Cardiac muscle cell (in vitro differentiated cells and primary cell): ENCODE data around the gene PHF23. TPM values are rescaled to one million over a fixed set of nuclear protein-coding genes. Genes with fewer than 3 reads are reported as not detected.

Experiments used
- DNase-seq, 2 donors: peaks; one replicate each; pipeline versions ENCODE4 v3.0.0 to v3.0.0-alpha.2; 2010 to 2017; ENCODE audit warnings: low read depth in 1 of 2, low spot score in 1 of 2
- H3K27ac ChIP-seq: fragments of 200-600 bp; sonication (generic); 2 replicates; pipeline ENCODE4 v1.5.1; 2016
- H3K27me3 ChIP-seq: fragments of 200-600 bp; sonication (generic); 2 replicates; pipeline ENCODE4 v1.6.0; 2016; ENCODE audit warnings: control low read depth
- H3K36me3 ChIP-seq: fragments of 200-600 bp; sonication (generic); 2 replicates; pipeline ENCODE4 v1.5.1; 2016; ENCODE audit warnings: control low read depth
- H3K4me1 ChIP-seq: fragments of 200-600 bp; sonication (generic); 2 replicates; pipeline ENCODE4 v1.8.1; 2017; ENCODE audit warnings: low read depth, mild to moderate bottlenecking, mixed run types
- H3K4me3 ChIP-seq: fragments of 200-600 bp; sonication (generic); 2 replicates; pipeline ENCODE4 v1.5.1; 2016; ENCODE audit warnings: mild to moderate bottlenecking
- H3K9me3 ChIP-seq: fragments of 200-600 bp; sonication (generic); 2 replicates; pipeline ENCODE4 v1.5.1; 2017; ENCODE audit warnings: low read depth, mild to moderate bottlenecking, control low read depth
- polyA plus RNA-seq: library from polyadenylated mRNA; unstranded; fragments of >200 nt; fragmentation: Nextera tagmentation; extraction: Ambion mirVana; gene quantifications from 2 replicates; pipeline ENCODE4 v1.2.1, GENCODE V29; 2016
- total RNA-seq: library from RNA; depleted of rRNA; stranded (reverse); fragments of >200 nt; gene quantifications from 2 replicates; pipeline ENCODE4 v1.2.3, GENCODE V29; 2016
- TF ChIP-seq, protein P1 (sequence below): IDR thresholded peaks from 2 replicates; pipeline ENCODE4 v1.5.1; 2012; ENCODE audit warnings: low read depth, mild to moderate bottlenecking, low read length

PHF23 gene
- total and polyA plus RNA-seq, 2 experiments from 2014 or later: 57.7 to 65.0 TPM

DNA sequence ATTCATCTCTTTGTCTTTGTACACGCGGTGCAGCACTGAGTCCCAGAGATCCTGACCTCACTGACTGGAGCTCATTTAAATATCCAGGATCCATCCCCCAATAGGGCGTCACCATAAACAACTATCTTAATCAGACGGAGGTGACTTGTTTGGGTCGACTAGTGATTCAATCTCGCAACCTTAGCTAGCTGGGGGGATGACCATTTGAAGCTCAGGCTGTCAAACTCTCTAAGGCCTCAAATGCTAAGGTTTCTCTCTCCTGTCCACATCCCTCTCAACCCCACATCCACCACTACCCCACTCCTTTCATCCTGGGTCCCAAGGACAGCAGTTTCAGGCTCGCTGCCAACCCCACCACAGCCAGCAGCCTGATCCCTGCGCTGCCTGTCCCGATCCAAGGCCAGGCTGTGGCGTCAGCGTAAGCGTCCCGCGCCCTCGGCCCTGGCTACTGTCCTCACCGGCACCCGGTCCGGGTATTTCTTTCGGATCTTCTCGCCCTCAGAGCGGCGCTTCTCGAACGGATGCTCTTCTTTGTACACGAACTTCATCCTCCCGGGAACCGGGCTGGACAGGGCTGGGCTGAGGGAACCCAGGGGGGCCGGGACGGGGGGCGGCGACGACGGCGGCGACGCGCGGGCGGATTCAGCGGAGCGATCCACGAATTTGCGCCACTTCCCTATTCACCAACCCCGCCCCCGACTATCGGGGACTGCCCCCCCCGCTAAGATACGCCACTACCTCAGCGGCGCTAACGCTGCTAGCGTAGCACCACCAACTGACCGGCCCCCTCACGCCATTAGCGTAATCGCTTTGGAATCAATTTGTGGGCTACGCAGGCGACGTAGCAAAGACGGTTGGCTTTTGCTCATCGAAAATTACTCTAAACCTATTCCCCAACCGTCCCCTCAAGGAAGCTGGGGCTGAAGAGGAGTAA is 2.8 kb upstream of the PHF23 start, which contains the start of gene GABARAP:
TSS of gene GABARAP (minus strand) at position 667 of the 934 bp plus-strand sequence. CDS start at position 548, 119 bp downstream.
- H3K27ac ChIP-seq: peak within 1 kb of the TSS; percentile 98
- peaks cover 17% of the 10 kb centered on the region for H3K36me3 ChIP-seq
- peak within 1 kb of the TSS; percentile 72 for H3K4me3 ChIP-seq
- peak; percentile 95 for DNase-seq
- H3K4me1 ChIP-seq: peaks cover 18% of the 10 kb centered on the region
- no peaks in the 10 kb centered on the region for H3K9me3 ChIP-seq
- TF ChIP-seq, protein P1, sequence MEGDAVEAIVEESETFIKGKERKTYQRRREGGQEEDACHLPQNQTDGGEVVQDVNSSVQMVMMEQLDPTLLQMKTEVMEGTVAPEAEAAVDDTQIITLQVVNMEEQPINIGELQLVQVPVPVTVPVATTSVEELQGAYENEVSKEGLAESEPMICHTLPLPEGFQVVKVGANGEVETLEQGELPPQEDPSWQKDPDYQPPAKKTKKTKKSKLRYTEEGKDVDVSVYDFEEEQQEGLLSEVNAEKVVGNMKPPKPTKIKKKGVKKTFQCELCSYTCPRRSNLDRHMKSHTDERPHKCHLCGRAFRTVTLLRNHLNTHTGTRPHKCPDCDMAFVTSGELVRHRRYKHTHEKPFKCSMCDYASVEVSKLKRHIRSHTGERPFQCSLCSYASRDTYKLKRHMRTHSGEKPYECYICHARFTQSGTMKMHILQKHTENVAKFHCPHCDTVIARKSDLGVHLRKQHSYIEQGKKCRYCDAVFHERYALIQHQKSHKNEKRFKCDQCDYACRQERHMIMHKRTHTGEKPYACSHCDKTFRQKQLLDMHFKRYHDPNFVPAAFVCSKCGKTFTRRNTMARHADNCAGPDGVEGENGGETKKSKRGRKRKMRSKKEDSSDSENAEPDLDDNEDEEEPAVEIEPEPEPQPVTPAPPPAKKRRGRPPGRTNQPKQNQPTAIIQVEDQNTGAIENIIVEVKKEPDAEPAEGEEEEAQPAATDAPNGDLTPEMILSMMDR: no peak
- no peaks in the 10 kb centered on the region for H3K27me3 ChIP-seq

DNA sequence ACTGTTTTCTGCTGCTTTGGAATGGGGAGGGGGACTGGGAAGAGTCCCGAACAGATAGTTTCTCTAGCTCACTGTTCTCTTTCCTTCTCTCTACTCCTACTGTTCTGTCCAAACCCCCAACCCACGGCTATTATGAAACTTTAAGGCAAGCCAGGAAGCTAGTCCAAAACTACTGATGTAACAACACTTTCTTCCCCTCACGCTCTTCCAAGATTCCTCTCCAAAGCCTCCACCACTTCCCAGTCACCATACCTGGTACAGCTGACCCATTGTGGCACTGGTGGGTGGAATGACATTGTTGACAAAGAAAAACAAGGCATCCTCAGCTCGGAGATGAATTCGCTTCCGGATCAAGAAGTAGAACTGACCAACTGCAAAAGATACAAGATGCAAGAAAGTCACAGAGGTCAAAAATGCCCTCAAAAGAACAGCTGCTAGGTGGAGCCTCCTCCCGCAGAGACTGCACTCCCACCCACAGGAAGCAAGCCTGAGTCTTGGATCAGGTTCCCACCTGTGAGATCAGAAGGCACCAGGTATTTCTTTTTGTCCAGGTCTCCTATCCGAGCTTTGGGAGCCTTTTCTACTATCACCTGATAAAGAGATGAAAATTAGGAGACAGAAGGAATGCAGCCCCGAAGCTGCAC is 2.0 kb upstream of the PHF23 start:
- H3K4me1 ChIP-seq: peaks cover 18% of the 10 kb centered on the region
- H3K27me3 ChIP-seq: no peaks in the 10 kb centered on the region
- peak overlapping the region; percentile 98 for H3K27ac ChIP-seq
- H3K9me3 ChIP-seq: no peaks in the 10 kb centered on the region
- TF ChIP-seq, protein P1: no peak
- peaks cover 16% of the 10 kb centered on the region for H3K36me3 ChIP-seq
- DNase-seq: no peak
- peak overlapping the region; percentile 72 for H3K4me3 ChIP-seq

- DNase-seq: no peak
- Histone ChIP-seq H3K4me1 (peaks cover 18% of the 10 kb centered on the region), H3K36me3 (peaks cover 12% of the 10 kb centered on the region), H3K27ac (no peak overlapping the region), H3K27me3 (no peaks in the 10 kb centered on the region), H3K9me3 (no peaks in the 10 kb centered on the region), H3K4me3 (peak overlapping the region; percentile 19)
- TF ChIP-seq, protein P1: no peak
Measured at GRCh38 chr17:7240375-7240774, 1.1 kb upstream of the PHF23 start.

- Histone ChIP-seq H3K9me3 (no peaks in the 10 kb centered on the region), H3K27ac (peak overlapping the region; percentile 83), H3K4me3 (peak overlapping the region; percentile 96), H3K4me1 (peaks cover 23% of the 10 kb centered on the region), H3K36me3 (peaks cover 6% of the 10 kb centered on the region), H3K27me3 (no peaks in the 10 kb centered on the region)
- peak; percentile 39 to 46 for DNase-seq
- TF ChIP-seq, protein P1: no peak
Measured at GRCh38 chr17:7238420-7239090, 702 bp downstream of the PHF23 start.

DNA sequence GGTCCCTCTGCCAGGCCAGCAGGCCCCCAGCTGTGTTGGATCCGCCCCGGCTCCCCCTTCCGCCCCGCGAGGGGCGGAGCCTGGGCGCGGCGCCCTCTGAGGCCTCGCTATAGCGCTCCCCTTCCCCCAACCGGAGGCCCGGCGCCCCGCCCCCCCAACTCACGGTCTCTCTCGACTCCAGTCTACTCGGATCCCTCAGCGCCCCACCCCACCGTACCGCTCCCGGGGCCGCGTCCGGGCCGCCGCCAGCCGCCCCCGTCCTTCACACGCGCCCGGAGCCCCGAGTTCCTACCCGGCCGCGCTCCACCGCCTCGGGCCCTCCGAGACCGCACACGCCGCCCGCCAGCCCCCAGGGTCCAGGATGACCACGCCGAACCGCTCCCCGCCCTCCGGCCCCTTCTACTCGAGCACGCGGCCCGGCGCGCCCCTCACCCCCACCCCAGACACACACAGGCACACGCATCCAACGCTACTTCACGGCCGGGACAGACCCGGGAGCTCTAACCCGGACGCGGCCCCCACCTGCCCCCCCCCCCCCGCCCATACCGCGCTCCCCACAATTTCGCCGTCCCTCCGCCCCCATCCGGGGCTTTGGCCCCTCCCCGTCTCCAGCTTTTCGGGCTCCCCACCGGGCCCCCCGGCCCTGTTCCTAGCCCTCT is 1.4 kb downstream of the PHF23 start:
- Histone ChIP-seq H3K27ac (peak overlapping the region; percentile 83), H3K4me3 (peak overlapping the region; percentile 96), H3K9me3 (no peaks in the 10 kb centered on the region), H3K27me3 (no peaks in the 10 kb centered on the region), H3K4me1 (peaks cover 24% of the 10 kb centered on the region), H3K36me3 (peaks cover 6% of the 10 kb centered on the region)
- TF ChIP-seq, protein P1: no peak
- DNase-seq: peak; percentile 77 to 80
